Muscle of back (tissue), 11 donors: ENCODE data around the gene NOCT. TPM values are rescaled to one million over a fixed set of nuclear protein-coding genes. Genes with fewer than 3 reads are reported as not detected.
"Not testable (repeated sequence)": the region's sequence is repeated elsewhere in the genome, so short reads cannot be mapped to it uniquely, and the experiment has no call there.

Experiments used
- DNase-seq, 3 donors: peaks; one replicate each; pipeline versions ENCODE4 v3.0.0 to v3.0.0-alpha.2; 2013
- polyA plus RNA-seq, 10 donors: library from polyadenylated mRNA; unstranded; fragments of 120-200 nt; gene quantifications; one replicate each; pipeline ENCODE4 v1.2.1, GENCODE V29; 2013; ENCODE audit not compliant: insufficient read length in 10 of 10

The NOCT gene
- polyA plus RNA-seq, 10 donors: 2.9 to 4.5 (median 3.7) TPM

DNA sequence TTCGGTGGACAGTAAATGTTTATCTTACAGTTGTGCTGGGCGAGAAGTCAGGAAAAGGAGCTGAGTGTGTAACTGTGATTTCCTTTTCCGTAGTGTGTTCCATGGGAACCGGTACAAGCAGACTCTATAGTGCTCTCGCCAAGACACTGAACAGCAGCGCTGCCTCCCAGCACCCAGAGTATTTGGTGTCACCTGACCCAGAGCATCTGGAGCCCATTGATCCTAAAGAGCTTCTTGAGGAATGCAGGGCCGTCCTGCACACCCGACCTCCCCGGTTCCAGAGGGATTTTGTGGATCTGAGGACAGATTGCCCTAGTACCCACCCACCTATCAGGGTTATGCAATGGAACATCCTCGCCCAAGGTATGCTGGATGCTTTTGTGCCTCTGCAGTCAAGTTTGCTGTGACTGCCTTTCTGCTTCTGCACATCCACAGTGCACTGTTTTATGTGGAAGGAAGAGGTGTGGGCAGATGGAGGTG, 27.4 kb downstream of the NOCT start:
- DNase-seq: peak in 2 of 3 donors; percentile 35 to 59

DNA sequence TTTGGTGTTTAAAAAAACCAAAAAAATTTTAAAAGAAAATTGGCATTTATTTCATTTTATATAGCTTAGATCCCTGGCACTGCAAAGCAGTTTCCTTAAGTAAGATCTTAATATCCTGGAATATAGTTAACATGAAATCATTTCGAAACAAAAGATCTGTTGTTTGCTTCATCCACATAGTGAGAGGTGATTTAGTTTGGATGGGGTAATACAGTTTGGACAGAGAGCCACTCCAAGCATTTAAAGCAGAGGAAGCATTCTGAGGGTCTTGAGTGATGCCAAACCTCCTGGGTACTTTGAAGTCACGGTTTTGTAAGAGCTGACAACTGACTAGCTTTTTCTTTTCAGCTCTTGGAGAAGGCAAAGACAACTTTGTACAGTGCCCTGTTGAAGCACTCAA, 28.7 kb downstream of the NOCT start:
- DNase-seq: no peak

DNA sequence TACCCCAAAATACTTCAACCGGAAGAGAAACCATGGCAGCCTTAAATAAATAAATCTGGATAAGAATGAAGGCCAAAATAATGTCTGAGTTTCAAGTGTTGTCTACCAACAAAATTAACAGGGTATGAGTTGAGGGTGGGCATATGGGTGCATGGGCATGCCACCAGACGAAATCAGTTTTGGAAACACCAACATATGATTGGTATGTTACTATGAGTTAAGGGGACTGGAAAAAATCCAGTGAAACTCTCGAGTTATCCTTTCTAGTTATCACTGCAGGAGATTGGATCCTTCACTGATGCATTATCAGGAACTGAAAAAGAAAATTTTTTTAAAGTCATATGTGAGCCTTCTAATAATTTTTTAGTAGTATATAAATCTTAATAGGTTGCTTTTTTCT, 32.4 kb downstream of the NOCT start:
- DNase-seq: no peak

DNA sequence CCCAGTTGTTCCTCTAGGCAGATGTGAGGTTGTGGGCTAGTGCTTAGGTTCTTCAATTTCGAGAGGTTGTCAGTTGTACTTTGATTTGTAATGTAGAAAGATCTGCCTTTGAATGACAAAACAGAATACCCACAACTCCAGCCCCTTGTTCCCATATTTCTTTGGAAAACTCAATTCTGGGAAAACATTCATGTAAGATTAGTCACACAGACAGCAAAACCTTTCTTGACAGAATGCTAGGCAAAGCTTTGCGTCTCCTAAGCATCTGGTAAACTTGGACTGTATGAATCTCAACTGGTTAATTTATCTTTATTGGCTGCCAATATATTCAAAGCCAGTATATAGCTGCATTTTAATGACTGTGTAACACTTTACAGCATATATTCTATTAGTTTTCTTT, 34.9 kb downstream of the NOCT start:
- DNase-seq: no peak

DNA sequence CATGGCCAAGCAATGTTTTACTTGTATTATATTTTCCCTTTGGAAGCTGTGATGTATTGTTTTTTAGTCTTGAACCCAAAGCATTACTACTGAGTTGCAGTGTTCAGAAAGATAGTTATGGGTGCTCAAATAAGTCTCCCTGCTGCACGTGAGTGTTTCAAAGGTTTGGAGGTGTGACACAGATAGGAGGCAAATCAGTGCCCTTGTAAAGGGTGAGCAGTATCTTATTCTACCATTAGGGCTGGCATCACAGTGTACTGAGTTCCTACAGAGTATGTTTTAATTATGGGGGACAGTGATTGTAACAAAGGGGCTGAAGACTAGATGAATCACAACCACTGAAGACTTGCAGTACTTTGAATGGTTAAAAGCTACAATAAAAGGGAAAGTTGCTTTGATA, 38.3 kb downstream of the NOCT start:
- DNase-seq: no peak

DNA sequence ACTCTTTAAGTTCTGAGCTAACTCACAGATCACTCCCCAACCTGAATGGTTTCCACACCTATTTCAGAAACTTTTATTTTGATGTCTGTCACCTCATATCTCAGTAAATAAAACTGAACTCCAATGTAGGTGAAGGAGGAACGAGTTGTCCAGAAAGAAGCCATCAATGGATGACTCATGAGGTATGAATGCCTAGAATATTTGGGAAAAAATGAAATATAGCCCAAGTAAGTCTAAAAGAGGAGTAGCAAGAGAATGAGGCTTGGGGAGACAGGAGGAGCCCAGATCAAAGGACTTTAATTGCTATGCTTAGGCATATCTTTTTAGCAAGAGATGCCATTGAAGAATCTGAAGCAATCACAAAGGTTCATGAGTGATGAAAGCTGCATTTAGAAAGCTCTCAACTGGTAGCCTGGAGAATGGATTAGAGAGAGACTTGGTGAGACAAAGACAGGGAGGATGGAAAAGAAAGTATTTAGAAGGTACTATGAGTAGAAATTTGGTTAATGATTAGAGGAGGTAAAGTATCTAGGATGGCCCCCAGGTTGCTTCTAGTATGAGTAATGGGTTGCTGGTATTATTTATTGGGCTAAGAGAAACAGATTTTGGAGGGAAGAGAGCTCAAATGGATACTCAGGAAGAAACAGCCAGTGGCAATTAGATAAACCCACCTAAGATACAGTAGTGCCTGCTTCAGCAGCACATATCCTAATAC, 39.4 kb downstream of the NOCT start:
- DNase-seq: peak in 1 of 3 donors; percentile 5

DNA sequence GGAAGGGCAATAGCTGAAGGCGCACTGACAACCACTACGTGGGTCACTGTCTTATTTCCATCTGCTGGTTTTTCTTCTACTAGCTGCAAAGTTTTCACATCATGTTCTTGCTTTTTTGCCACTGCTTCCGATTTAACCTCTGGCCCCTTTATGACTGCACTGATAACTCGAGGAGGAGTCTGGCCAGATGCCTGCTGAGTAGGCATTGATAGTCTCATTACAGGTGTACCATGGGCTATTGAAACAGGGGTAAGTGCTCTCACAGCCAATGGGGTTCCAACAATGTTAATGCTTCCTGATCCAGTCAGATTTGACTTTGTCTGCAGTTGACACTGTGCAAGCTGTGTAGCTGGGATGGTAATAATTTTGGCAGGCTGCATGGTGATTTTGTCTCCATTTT, 43.4 kb downstream of the NOCT start:
- DNase-seq: not testable (repeated sequence)

DNA sequence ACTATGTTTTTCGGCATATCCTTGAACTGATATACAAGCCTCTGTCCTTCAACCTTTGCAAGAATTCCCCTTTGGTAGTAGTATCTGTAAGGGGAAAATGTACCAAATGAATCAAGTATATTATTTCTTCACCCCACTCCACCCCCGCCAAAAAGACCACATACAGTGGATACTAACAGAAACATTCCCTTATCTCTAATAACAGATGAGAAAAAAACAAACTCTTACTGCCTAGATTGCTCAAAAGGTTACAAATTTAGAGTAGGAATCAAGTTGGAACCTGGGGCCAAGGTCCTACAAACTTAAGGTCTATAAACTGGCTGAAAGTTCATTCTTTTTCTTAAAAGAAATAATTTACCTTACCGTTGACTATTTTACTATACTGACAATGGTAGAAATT, 45.0 kb downstream of the NOCT start:
- DNase-seq: no peak

DNA sequence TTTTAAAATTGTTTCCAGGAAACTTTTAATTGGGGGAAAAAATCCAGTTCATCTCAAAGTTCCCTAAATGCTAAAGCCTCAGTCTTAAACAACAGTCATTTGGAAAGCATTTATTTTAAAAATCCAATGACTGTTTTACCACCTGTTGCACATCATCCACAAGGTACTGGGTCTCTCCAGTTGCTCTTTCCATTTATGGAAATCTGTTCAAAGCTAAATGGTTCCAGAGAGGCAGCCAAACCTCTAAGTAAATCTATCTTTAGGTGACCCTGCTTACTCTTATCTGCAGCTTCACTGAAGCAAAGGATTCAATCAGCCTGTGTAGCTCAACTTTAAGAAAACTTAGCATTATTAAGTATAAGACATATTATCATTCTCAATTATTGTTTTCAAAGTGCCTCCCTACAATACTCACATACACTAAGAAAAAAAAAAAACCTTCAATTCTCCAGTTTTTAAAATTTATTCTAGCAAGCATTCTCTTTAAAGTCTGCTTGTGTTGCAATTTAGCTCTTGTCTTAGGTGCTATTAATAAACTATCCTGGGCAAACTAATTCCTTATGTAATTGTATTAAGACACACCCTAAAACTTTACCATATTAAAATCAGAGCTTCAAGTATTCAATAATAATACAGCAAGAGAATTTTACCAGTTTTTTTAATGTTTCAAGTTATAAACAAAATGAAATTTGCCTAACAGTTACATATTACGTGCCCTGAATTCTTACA, 60.6 kb downstream of the NOCT start:
- peak in 1 of 3 donors; percentile 20 for DNase-seq

DNA sequence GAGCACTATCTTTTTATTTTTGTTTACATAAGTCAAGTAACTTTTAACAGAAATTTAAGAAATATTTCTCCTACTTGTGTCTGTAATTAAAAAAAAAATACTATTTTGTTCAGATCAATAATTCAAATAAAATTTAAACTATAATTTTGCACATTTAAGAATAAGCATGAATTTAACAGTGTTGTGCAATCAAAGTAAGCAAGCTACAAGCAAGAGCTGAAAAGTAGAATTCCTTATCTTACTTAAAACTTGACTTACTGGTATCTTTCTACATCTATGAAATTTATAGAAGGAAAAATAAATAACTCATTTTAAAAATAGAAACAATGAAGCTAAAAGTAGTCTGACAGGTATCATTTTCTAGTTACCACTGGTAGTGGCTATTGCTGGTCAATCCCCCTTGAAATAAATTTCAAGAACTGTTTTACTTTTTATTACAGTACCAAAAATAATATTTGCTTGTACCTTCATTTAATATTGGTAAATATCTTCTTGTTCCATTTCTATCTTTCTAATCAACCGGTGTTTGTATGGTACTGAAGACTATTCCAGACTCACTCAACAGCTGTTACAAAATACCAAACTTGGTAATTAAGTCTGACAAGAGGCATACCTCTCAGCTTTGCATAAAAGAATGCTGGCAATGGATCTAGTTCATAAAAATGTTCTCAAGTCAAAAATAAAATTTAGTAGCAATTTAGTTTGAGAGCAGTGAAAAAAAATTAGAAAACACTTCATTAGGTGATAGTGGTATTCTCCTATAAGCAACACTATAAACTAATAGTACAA, 62.2 kb downstream of the NOCT start:
- DNase-seq: no peak

DNA sequence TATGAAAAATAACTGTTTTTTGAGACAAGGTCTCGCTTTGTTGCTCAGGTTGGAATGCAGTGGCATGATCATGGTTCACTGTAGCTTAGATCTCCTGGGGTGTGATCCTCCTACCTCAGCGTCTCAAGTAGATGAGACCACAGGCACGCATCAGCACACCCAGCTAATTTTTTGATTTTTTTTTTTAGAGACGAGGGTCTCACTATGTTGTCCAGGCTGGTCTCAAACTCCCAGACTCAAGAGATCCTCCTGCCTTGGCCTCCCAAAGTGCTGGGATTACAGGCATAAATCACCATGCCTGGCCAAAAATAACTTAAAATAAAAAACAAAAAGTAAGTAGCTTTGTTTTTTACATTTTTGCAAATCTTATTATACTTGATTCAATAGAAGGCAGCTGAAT, 63.3 kb downstream of the NOCT start:
- DNase-seq: no peak

DNA sequence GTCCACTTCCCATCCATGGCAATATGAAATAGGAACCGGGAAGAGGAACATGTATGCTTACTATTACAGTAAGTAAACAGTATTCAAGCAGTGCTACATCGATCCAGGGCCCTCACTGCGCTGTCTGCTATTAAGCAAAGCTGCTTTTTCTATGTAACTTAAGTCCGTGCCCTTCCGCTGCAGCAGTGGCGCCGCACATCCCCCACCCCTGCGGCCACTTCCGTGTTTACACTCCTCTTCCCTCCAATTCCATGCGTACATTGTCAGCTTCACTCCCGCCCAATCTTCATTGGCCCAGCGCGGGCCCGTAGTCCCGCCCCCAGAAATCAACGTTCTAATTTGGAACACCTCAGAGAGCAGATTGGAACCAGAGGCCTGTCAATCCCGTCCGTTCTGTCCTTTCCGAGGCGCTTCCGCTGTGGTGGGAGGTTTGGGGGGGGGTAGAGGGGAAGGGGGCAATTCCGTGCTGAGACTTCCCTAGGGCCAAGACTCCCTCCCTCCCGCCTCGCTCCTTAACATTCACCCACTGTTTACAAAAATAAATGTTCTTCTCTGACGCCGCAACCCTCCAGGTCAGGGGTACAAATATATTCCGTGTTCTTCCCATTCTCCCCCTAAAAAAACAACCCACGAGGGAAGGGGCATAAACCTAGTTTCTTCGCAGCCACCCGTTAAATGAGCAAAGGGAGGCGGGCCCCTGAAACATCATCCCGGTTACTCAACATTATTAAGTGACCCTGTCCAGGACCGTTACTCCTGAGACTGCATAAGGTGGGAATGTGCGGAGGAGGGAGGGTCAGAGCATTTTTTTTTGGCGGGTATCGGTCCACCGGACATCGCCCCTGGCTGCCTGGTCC, 67.4 kb downstream of the NOCT start:
- peak; percentile 98 to 99 (median 99) for DNase-seq

DNA sequence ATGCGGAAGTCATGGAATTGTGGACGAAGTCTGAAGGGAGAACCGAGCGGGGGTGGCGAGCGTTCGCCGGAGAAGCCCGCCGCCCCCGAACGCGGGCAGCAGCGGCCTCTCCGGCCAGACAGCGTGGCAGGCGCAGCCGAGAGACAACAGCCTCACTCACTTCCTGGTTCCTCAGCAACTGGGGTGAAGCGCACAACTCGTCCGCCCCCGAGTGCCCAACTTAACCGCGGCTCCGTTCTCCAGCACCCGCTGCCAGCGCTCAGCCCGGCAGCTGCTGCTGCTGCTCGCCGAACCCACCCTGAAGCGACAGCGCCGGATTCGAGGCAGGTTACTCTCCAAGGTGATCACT, 68.0 kb downstream of the NOCT start:
- DNase-seq: peak in 2 of 3 donors; percentile 43 to 73

DNA sequence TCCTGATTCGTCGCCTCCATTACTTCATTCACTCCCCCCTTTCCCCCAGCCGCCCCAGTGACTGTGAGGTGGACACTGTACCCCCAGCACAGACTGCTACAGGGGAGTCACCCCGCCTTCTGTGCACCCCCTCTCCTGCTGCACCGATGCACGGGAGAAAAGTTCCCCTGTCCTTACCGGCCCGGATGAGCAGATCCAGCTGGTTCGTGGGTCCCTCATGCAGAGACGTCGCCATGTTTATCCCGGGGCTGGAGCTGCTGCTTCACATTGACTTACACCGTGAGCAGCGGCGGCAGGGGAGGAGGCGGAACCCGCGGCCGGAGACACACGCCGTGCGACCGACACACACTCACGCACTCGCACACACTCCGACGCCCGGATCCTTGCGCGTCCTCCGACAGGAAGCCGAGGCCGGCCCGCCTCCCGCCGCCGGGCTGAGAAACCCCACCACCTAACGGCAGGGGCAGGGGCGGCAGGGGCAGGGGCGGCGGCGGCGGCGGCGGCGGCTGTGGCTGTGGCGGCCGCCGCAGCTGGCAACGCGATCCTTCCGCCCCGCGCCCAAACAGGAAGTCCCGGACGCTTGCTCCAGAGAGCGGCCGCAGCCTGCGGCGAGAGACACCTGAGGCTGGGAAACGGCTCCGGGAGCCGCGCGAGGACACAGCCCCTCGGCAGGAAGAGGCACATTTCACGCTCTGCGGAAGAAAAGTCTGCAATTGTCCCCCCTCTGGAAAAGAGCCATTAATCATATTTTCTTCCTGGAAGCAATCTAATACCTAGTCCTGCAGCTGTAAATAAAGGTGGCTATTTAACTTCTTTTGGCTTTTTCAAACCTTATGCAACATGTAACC, 68.6 kb downstream of the NOCT start:
- peak; percentile 89 to 97 (median 91) for DNase-seq

DNA sequence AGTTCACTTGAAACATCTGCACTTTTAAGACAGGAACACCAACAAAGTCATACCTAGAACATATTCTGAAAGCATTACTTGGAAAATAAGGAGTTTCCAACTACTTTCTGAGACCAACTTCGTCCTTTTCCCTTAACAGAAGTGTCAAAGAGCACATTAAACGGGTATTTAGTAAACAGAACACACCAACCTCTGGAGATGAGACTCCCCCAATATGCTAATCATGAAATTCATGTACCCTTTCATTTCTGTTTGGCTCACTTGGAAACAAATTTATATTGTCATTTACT, 69.2 kb downstream of the NOCT start:
- no peak for DNase-seq

DNA sequence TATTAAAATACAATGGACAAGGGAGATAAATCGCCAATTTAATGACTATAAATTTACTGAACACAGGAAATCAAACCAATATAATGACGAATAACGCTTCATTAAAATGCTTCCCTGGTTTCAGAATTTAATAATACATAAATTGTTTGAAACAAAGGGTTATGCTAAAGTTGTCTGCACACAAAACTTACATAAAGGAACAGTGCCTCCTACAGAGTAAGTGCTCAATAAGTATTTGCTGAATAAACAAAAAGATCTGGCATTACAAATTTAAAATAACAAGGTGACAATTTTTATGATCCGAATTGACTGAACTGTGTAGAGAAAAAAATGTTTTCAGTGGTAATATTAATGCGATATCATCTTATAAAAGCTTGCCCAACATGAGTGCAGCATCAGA, 69.6 kb downstream of the NOCT start:
- DNase-seq: peak in 1 of 3 donors; percentile 25

DNA sequence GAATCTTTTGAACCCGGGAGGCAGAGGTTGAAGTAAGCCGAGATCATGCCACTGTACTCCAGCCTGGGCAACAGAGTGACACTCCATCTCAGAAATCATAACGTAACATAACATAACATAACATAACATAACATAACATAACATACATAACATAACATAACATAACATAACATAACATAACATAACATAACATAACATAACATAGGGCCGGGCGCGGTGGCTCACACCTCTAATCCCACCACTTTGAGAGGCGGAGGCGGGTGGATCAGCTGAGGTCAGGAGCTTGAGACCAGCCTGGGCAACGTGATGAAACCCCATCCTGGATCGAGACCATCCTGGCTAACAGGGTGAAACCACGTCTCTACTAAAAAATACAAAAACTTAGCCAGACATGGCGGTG, 76.7 kb downstream of the NOCT start:
- DNase-seq: no peak
